Astrocyte of the hippocampus (primary cell): Measurements from ENCODE around the gene MADCAM1.

Experiments used
- DNase-seq: peaks from one replicate; pipeline ENCODE4 v3.0.0; 2011; ENCODE audit warnings: low read depth, low spot score

MADCAM1 gene

DNA sequence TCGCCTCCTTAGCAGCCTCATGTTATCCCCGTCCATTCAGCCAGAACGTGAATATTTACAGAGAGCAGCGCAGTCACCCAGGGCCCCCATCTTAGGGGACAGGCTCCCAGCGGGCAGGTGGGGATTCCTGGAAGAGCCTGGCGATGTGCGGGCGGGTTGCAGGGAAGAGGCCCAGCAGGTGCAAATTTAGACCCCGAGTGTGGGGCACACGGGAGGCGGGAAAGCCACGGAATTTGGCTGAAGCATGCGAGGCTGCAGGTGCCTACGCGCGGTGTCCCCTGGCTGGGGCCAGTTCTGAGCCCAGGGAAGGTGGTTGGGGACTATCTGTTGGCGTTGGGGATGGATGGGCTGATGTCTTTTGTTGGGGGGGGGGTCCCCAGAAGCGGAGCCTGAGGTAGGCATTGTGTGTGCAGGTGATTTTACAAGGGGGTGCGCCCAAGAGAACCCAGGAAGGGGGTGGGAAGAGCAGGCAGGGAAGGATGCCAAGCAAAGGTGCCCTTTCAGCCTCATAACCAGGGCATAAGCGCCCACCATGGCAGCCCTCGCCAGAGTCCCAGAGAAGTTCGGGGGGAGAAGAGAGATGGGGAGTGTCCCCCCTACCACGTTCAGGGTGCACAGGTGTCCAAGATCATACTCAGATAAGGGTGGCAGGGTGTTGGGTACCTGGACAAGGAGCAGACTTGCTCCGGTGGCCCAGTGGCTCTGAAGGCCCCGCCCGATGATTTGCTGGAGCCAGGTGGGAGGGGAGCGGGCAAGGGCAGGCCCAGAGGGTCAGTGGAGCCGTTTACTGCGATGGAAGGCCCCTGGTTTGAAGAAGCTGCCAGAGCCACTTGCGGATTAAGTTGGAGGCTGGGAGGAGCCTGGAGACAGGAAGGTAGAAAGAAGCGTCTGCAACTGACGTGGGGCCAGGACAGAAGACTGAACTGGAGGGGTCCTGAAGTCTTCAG, 12.2 kb downstream of the MADCAM1 start:
- DNase-seq: no peak

DNA sequence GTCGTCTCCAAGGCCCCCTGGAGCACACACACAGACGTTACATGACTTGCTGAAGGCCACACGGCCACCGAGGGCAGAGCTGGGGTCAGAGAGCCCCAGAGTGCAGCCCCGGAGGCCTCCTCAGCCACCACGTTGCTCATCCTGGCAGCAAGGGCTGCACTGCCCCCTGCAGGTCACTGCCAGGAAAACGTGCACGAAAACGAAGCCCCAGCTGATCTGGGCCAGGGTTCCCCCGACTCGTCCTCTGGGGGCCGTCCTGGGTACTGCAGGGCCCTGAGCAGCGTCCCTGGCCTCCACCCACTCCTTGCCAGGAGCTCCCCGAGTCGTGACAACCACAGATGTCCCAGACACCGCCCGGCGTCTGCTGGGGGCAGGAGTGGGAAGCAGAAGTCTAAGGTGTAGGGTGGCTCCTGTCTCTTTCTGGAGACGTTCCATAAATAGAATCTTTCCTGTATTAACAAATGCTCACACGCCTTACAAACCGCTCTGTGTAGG, 14.4 kb downstream of the MADCAM1 start:
- peak; percentile 95 for DNase-seq

DNA sequence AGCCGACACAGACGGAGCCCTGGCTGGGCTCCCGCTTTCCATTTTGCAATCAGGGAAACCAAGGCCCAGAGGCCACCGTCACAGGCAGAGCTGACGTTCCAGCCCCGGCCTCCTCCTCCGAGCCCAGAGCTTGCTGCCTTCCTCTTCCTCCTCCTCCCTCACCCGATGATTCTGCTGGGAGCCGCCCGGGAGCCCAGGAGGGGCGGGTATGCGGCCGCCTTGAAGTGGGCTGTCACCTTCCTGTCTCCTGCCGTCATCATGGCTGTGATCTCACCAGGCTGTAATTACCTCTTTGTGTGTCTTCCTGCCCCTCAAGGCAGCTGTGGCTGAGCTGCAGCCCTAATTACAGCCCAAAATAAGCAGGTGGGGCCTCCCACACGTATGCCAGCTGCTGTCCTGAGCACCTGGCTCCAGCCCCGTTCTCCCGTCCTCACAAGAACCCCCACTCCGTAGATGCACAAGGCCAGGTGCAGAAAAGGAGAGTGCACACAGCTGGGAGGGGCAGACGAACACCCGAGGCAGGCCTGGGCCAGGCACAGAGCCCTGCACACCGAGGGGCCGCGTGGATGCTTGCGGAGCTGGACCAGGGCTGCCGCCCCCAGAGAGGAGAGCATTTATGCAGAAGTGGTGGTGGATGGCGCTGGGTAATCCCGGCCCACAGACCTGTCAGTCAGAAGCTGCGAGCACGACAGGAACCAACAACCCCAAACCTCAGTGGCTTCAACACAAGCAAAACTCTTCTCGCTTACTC, 15.0 kb downstream of the MADCAM1 start:
- peak; percentile 79 for DNase-seq

DNA sequence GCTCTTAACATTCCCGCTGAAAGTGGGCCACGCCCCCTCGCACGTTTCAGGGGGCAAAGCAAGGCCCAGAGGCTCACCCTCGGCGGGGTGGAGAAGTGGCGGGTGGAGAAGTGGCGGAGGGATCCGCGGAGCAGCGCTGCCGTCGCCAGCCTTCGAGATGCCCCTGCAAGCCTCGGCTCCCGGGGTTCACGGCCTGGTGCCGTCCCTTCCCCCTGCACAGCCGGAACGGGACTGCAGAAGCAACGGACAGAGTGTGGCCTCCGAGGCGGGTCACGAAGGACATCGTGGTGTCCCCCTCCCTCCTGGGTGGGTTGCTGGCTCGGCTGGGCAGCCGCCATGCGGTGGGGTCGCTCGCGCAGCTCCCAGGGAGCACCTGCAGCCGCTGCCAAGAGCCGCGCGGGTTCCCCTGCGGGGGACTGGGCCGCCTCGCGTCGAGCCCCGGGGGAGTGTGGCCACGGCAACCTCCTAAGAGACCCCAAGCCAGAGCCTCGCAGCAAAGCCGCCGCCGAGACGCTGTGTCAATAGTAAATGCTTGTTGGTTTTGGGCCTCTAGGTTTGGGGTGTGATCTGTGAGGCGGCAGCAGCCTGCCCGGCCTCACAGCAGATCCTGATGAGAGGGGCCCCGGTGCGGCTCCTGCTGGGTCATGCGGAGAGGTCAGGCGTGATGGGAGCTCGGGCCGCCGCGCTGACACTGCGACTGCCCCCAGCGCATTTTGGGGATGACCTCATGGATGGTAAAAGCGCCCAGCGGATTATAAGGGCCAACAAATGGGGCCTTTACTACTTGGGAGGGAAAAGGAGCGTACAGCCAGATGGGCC, 16.5 kb downstream of the MADCAM1 start:
- DNase-seq: no peak

DNA sequence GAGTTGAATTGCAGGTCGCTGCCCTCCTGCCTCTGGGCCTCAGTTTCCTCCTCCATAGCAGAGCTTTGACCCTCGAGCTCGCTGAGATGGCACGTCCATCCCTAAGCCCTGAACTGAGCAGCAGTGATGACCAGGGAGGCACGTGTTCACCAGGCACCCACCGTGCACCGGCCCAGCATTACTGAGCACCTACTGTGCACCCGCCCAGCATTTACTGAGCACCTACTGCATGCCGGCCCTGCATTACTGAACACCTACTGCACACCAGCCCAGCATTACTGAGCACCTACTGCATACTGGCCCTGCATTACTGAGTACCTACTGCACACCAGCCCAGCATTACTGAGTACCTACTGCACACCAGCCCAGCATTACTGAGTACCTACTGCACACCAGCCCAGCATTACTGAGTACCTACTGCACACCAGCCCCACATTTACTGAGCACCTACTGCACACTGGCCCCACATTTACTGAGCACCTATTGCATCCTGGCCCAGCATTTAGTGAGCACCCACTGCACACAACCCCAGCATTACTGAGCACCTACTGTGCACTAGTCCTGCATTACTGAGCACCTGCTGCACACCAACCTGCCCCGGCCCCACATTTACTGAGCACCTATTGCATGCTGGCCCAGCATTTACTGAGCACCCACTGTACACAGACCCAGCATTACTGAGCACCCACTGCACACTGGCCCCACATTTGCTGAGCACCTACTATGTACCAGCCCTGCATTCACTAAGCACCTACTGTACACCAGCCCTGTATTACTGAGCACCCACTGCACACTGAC, 17.3 kb downstream of the MADCAM1 start:
- no peak for DNase-seq

DNA sequence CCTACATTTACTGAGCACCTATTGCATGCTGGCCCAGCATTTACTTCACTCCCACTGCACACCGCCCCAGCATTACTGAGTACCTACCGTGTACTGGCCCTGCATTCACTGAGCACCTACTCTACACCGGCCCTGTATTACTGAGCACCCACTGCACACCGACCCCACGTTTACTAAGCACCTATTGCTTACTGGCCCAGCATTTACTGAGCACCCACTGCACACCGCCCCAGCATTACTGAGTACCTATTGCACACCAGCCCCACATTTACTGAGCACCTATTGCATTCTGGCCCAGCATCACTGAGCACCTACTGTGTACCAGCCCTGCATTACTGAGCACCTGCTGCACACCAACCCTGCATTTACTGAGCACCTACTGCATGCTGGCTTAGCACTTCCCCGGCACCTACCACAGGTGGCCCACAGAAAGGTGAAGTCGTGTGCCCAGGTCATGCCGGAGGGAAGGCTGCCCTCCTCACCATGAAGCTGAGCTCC, 17.9 kb downstream of the MADCAM1 start:
- no peak for DNase-seq

DNA sequence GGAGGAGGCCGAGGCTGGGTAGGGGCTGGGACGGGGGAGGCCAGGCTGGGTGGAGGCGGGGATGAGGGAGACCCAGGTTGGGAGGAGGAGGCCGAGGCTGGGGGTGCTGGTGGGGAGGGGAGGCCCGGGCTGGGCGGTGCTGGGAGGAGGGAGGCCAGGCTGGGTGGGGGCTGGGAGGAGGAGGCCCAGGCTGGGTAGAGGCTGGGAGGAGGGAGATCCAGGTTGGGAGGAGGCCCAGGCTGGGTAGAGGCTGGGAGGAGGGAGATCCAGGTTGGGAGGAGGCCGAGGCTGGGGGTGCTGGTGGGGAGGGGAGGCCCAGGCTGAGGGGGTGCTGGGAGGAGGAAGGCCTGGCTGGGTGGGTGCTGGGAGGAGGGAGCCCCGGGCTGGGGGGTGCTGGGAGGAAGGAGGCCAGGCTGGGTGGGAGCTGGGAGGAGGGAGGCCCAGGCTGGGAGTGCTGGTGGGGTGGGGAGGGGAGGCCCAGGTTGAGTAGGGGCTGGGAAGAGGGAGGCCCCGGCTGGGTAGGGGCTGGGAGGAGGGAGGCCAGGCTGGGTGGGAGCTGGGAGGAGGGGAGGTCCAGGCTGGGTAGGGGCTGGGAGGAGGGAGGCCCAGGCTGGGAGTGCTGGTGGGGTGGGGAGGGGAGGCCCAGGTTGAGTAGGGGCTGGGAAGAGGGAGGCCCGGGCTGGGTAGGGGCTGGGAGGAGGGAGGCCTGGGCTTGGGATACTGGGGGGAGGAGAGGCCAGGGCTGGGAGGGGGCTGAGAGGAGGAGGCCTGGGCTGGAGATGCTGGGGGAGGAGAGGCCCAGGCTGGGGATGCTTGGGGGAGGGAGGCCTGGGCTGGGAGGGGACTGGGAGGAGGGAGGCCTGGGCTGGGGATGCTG, 21.7 kb downstream of the MADCAM1 start:
- DNase-seq: peak; percentile 49

DNA sequence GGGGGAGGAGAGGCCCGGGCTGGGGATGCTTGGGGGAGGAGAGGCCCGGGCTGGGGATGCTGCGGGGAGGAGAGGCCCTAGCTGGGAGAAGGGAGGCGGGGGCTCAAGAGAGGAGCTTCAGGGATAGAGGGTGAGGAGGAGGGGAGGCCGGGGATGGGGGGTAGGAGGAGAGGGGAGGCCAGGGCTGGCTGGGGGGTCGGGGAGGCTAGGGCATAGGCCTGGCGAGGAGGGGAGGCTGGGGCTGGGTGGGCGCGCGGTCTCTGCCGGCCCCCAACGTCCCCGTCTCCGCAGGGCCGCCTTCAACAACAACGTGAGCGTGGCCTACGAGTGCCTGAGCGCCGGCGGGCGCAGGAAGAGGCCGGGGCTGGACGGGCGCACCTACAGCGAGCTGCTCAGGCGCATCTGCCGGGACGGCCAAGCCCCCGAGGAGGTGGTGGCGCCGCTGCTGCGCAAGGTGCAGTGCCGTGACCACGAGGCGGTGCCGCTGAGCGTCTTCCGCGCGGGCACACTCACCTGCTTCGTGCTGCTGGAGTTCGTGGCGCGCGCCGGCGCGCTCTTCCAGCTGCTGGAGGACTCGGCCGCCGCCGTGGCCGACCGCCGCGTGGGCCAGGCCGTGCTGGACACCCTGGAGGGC, 22.4 kb downstream of the MADCAM1 start:
- DNase-seq: no peak

DNA sequence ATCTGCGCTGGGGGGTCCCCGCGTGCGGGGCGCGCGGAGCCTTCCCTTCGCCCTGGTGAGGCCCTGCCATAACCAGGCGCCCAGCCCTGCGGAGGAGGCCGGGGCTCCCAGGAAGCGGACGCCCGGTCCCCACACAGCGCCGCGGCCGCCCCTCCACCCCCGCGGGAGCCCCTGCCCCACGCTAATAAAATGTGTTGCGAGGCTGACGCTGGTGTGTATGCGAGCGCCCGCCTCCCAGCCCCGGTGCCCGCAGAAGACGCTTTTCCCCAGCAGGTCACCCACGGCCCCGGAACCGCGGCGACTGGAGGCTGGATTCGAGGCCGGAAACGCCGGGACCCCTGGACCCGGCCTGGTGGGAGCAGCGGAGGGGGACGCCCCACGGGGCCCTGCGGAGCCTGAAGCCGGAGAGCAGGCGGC, 23.2 kb downstream of the MADCAM1 start:
- no peak for DNase-seq

DNA sequence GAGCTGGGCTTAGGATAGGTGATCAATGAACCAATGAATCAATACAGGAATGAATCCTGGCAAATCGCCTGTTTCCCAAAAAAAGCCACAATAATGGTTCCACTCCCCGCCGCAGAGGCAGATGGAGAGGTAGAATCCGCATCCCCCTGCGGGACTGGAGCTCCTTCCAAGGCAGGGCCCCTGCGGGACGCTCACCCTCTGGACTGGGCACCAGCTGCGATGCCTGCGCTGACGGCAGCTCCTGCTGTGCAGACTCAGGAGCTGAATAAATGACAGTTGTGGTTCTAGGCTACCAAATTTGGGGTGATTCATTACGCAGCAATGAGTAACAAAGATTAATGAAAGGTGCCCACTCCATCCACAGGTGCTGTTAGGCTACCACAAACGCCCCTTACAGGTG, 26.4 kb downstream of the MADCAM1 start:
- DNase-seq: no peak

DNA sequence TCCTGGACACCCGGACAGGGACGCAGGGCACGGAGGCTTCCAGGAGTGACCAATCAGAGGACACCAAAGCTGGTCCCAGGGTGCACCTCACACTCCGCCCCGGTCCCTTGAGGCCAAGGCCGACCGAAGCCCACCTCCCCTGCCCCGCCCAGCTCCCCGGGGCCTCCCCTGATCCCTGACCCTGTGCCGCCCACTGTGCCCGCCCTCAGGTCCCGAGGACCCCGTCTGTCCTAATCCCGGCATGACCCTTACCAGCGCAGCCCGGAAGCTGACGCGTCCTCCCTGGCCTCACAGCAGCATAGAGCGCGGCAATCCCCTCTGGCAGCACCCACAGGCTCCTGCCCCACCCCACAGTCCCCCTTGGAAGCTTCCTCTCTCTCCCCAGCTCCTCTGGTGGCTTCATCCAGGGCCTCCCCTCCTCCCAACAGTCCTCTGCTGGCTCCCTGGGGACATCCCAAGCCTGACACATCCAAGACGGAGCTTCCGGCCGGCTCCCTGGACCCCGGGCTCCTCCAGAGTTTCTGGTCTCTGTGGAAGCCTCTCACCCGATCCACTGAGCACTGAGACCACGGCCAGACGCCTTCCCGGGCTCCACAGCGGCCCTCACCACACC, 27.9 kb downstream of the MADCAM1 start:
- DNase-seq: peak; percentile 35

DNA sequence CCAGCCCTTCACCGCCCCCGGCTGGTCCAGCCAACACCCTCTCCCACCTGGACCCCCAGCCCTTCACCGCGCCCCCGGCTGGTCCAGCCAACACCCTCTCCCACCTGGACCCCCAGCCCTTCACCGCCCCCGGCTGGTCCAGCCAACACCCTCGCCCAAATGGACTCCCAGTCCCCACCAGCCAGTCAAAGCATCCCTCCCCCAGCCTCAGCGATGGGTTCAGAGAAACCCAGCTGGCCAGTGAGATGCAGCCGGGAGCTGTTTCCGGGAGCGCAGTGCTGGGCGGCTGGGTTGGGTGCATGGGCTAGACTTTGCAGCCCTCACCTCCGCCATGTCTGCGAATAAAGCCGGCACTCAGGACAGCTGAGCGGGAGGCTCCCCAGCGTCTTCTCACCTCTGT, 28.7 kb downstream of the MADCAM1 start:
- DNase-seq: no peak

DNA sequence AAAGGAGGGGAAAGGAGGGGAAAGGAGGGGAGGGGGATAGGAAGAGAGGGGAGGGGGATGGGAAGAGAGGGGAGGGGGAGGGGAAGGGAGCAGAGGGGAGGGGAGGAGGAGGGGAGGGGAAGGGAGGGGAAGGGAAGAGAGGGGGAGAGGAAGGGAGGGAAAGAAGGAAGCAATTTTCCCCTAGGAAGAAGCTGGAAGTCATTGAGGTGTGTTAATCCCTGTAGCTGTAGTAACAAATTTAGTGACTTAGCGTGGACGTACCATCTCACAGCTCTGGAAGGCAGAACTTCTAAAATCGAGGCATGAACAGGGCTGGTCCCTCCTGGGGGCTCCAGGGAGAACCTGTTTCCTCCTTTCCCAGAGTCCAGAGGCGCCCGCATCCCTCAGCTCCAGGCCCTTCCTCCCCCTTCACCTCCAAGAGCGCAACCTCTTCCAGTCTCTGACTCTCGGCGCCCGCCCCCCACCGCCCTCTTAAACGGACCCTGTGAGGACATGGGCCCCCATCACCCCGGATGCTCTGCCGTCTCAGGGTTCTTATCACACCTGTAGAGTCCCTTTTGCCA, 29.7 kb downstream of the MADCAM1 start:
- no peak for DNase-seq

DNA sequence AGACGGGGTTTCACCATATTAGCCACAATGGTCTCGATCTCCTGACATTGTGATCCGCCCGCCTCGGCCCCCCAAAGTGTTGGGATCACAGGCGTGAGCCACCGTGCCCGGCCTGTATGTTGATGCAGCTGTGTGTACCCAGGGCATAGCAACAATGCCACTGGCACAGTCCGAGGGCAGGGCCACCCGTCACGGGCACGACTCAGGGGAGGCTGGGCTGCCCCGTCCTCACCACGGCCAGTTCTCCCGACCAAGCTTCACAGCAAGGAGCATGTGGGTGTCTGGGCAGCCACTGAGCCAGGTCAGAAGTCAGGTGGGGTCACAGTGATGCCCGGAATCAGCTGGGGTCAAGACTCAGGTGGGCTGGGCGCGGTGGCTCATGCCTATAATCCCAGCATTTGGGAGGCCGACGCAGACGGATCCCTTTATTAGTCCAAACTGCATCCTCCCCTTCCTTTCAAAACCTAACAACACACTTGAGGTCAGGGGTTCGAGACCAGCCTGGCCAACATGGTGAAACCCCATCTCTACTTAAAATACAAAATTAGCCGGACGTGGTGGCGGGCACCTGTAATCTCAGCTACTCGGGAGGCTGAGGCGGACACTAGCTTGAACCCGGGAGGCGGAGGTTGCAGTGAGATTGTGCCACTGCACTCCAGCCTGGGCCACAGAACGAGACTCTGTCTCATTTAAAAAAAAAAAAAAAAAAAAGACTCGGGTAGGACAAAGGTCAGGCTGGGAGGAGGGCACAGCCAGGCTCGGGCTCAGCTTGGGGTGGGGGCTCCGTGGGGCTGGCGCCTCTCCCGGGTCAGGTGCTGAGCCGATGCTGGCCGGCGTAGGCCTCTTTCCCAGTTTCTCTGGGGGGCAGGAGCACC, 34.1 kb downstream of the MADCAM1 start:
- DNase-seq: no peak

DNA sequence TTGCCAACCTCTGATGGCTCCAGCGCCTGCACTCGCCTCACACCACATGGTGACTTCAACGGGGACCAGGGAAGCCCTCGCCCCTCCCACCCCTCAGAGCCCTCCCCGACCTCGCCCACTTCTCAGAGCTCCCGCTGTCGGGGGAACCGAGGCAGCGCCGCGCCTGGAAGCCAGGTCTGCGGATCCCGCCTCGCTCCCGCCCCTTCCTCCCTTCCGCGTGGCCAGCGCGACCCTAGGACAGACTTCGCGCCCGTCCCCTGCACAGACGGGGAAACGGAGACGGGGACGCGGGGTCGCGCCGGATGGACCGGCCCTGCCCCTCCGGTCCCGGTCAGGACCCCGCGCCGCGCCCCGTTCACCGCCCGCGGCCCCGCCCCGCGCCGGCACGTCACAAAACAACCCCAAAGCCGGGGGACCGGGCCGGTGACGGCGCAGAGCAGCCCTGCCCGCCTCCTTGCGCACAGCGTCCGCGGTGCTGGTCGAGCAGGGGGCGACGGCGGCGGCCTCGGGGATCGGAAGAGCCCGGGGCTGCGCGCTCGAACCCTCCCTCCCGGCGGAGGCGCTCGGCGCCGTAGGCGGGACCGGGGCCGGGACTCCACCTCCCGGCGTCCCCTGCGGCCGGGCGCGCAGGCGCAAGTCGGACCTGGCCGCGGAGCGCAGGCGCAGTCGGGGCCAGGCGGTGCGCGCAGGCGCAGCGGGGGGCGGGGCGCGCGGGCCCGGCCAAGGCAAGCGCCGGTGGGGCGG, 34.9 kb downstream of the MADCAM1 start:
- peak; percentile 97 for DNase-seq

DNA sequence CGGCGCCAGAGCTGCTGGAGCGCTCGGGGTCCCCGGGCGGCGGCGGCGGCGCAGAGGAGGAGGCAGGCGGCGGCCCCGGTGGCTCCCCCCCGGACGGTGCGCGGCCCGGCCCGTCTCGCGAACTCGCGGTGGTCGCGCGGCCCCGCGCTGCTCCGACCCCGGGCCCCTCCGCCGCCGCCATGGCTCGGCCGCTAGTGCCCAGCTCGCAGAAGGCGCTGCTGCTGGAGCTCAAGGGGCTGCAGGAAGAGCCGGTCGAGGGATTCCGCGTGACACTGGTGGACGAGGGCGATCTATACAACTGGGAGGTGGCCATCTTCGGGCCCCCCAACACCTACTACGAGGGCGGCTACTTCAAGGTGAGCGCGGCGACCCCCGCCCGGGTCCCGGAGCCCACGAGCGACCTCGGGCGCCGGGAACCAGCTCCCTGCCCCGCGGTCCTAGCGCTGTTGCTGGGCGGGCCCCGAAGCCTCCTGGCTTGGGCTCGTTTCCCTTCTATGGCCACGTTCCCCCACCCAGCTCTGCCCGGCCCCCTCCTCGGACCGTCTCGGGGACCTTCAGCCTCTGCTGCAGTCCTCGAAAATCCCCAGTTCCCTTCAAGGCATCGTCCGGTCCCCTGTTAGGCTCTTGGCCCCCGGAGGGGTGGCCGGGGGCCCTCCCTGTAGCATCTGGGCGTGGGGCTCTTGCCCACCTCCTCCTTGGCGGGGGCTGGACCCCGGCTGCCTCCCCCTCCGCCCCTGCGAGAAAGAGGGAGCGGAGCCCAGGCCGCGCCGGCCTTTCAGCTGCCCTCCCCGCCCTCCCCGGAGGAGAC, 35.7 kb downstream of the MADCAM1 start, which contains the start of gene CDC34:
CDC34 (plus strand) TSS at position 8 of the 808 bp plus-strand sequence; CDS start at position 180, 172 bp downstream.
- peak; percentile 38 for DNase-seq
